Measurements from ENCODE around the gene MAFG. TPM values are rescaled to one million over a fixed set of nuclear protein-coding genes. Genes with fewer than 3 reads are reported as not detected.

The MAFG gene
- total and polyA plus RNA-seq, 2 of the 13 experiments (the other 11 are each of a cell fraction or from before 2014, with no cell fraction given) = 14.5 to 20.0 TPM

DNA sequence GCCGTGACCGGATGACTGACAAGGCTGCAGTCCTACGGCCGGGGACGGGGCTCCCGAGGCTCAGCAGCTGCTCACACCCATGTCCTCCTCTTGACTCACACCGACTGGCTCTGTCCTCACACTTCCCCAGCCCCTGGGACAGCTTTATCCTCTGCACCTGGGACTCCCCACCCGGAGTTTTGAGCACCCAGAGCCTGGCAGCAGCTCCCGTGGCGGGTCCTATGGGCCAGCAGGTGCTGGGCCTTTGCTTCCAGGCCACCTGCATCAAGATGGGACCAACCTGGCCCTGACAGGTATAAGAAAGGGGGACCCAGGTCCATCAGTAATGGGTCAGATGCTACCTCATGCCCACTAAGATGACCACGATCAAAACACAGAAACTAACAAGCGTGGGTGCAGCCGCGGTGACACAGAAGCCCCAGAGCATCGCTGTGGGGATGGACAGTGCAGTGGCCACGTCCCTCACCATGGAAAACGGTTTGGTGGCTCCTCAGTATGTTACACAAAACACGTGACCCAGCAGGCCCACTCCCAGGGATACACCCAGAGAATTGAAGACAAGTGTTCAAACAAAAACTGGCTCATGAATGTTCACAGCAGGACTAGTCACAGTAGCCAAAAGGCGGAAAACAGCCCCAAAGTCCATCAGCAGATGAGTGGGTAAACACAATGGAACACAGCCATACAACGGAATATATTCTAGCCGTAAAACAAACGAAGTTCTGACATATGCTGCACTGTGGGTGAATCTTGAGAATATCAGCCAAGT, 36.7 kb upstream of the MAFG start (continued):
- 0 out of 2 replicates have a peak, but pooled peaks have one; percentile 22 for TF ChIP-seq ZNF318 (CRISPR knock-in tag; IDR thresholded peaks at IDR 0.05)
- TF ChIP-seq KMT2B (CRISPR knock-in tag; IDR thresholded peaks at IDR 0.05) = 0 out of 2 replicates have a peak, but pooled peaks have one; percentile 47
- 0 out of 2 replicates have a peak, but pooled peaks have one; percentile 73 for TF ChIP-seq ZC3H4 (CRISPR knock-in tag; IDR thresholded peaks at IDR 0.05; ENCODE audit: borderline replicate concordance)
- TF ChIP-seq ZSCAN22 (CRISPR knock-in tag; IDR thresholded peaks at IDR 0.05) = no peak
- no peak for TF ChIP-seq ATF6 (CRISPR knock-in tag; conservative IDR thresholded peaks at IDR 0.05)
- peak; percentile 63; the same call in 1 of the 2 replicates for TF ChIP-seq HOXA3 (CRISPR knock-in tag; IDR thresholded peaks at IDR 0.05)
- TF ChIP-seq KAT8 (CRISPR knock-in tag; IDR thresholded peaks at IDR 0.05) = no peak; the same call in 1 of the 2 replicates
- 0 out of 2 replicates have a peak, but pooled peaks have one; percentile 38 for TF ChIP-seq JUN (CRISPR knock-in tag; IDR thresholded peaks at IDR 0.05)
- TF ChIP-seq ZNF296 (CRISPR knock-in tag; conservative IDR thresholded peaks at IDR 0.05) = peak; percentile 34; the same call in 1 of the 2 replicates
- TF ChIP-seq, protein P1, sequence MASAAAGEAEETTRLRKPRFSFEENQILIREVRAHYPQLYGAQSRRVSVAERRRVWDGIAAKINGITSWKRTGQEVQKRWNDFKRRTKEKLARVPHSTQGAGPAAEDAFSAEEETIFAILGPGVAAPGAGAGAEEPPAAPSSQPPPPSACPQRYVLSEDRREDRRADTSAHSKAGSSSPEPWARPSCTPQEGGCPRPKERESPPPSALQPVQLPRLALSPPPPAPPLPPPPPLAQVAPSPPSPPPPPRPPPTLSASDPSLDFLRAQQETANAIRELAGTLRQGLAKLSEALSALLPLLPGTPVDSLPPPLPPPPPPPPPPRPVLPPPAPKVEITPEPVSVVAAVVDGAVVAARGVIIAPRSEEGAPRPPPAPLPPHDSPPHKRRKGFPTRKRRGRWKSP (CRISPR knock-in tag; IDR thresholded peaks at IDR 0.05) = no peak
- no peak for TF ChIP-seq ZNF337 (CRISPR knock-in tag; IDR thresholded peaks at IDR 0.05; ENCODE audit: borderline replicate concordance, low read depth)
- TF ChIP-seq ARNTL (CRISPR knock-in tag; IDR thresholded peaks at IDR 0.05) = 0 out of 2 replicates have a peak, but pooled peaks have one; percentile 22
- TF ChIP-seq, protein P2, sequence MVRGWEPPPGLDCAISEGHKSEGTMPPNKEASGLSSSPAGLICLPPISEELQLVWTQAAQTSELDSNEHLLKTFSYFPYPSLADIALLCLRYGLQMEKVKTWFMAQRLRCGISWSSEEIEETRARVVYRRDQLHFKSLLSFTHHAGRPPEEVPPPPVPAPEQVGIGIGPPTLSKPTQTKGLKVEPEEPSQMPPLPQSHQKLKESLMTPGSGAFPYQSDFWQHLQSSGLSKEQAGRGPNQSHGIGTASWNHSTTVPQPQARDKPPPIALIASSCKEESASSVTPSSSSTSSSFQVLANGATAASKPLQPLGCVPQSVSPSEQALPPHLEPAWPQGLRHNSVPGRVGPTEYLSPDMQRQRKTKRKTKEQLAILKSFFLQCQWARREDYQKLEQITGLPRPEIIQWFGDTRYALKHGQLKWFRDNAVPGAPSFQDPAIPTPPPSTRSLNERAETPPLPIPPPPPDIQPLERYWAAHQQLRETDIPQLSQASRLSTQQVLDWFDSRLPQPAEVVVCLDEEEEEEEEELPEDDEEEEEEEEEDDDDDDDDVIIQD (CRISPR knock-in tag; IDR thresholded peaks at IDR 0.05; ENCODE audit: low read depth) = 0 out of 2 replicates have a peak, but pooled peaks have one; percentile 14
- peak; percentile 73 for TF ChIP-seq NRL (CRISPR knock-in tag; IDR thresholded peaks at IDR 0.05; ENCODE audit: borderline replicate concordance)
- peak; percentile 68; the same call in 1 of the 2 replicates for TF ChIP-seq ZNF792 (CRISPR knock-in tag; IDR thresholded peaks at IDR 0.05)

All from HepG2 (cell line).